Erythroblast (primary cell): ENCODE data around the gene LPGAT1.

Experiments used
- GATA1 ChIP-seq: IDR thresholded peaks from 2 replicates; pipeline ENCODE4 v1.6.1; 2011; ENCODE audit warnings: low read depth, mild to moderate bottlenecking, control low read depth, low read length, moderate library complexity
- POLR2A ChIP-seq: IDR thresholded peaks from 2 replicates; pipeline ENCODE4 v1.6.1; 2011; ENCODE audit warnings: mild to moderate bottlenecking, low read length

DNA sequence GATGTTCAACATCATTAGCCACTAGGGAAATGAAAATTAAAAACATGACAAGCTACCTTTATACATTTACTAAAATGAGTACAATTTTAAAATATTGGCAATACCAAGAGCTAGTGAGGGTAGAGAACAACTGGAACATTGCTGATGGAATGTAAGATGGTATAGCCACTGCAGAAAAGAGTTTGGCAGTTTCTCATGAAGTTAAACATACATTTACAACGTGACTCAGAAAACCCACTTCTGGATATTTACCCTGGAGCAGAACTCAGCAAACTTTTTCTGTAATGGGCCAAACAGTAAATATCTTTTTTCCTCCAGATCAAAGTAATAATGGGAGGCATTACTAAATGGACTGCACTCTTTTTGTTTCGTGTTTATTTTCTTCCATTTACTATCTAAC, 22.1 kb downstream of the LPGAT1 start:
- TF ChIP-seq POLR2A = no peak
- TF ChIP-seq GATA1 = no peak
